Esophagus mucosa (tissue), 1 donor: ENCODE measurements around the gene PPIE. TPM values are rescaled to one million over a fixed set of nuclear protein-coding genes. Genes with fewer than 3 reads are reported as not detected.
"Not testable (repeated sequence)": the region's sequence is repeated elsewhere in the genome, so short reads cannot be mapped to it uniquely, and the experiment has no call there.

Experiments
- ATAC-seq: fragments of 200-7000 bp; cut with Tn5 transposase; one replicate; pipeline ENCODE4 v1.9.1; 2020
- total RNA-seq: library from RNA; stranded (reverse); gene quantifications from one replicate; pipeline ENCODE4 v1.2.4, GENCODE V29; 2023
- donor health status: DM: yes; HTN: yes; CAD: no.

The PPIE gene
- total RNA-seq, 1 donor from 2014 or later, result 43.8 TPM

DNA sequence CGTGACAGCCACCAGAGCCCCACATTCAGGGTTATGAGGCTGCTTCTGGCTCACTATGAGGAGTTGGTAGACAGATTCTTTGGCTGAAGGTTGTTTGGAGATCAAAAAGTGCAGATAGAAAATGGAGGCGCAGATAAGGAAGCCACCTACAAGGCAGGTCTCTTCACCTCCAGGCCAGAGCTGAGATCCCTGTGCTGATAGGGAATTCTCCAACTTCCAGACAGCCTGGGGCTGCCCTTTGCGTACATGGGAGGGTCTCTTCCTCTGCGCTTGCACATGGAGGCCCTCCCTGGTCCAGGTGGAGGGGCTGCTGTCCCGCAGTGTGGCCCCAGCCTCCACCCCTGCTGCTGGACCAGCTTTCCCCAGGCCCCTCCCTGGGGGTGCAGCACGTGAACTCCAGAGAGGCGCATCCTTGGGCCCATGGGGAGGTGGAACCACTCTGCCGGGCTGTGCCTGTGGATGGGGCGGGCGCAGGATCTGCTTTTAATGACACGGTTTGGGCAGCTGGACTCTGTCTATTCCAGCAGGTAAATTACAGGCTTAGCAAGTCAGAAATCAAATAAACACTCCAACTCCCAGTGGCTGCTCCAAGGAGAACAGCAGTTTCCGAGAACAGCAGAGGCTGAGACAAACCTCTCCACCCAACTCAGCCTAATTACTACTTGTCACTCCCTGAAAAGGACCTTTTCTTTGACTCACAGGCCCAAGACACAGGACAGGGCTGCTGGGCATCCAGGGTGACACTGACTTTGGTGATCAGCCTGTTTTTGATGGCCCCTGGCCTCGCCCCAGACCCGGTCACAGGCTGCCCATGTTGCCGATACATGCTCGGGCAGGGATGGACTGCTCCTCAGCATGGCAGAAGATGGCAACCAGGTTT lies 20.1 kb downstream of the PPIE start:
- ATAC-seq, result no peak

DNA sequence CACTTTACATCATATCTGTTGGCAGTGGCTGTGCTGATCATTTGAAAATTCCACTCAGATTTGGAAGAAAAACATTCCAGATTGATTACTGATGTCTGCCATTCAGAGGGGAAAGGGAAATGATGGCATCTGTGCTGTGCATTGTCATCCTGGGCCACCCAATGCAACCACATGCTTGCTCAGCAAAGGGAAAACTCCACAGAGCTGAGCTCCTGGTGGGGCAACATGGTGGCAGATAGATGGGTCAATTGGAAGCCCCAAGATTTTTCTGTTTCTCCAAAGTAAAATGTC lies 20.7 kb downstream of the PPIE start:
- no peak for ATAC-seq

DNA sequence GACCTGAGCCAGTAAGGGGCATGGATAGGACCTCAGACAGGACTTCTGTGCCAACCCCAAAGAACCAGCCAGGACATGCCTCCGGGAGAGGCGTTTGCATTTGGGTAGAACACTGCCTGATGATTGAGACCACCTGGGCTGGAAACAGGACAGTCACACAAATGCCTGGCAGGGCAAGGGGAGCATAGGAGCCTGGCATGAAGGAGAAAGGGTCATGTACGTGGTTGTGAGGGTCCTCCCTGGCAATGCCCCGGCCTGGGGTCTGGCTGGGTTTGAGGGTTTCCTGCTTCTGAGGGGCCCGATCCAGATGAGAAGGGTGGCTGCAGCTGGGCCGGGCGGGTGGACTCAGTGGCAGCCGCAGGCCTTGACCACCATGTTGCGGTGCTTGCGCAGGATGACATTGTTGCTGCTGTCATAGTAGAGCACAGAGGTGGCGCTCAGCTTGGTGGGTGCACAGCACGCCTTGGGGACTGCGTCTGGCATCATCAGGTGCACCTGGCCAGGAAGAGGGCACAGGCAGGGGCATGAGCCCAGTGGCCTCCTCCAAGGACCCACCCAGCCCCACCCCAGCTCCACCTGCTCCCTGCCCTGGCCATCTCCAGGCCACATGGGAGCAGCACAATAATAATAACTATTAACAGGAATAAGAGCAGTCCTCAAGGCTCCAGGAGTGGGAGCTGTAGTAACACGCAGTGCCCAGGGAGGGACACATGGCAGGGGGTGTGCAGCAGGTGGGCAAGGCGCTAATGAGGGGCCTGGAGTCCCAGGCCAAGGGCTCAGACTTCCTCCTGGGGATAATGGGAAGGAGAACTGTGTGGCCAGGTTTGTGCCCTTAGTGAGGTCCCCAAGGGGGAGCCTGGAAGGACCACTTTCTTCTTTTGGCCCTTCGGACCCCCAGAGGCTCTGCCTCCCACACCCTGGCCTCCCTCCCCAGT lies 21.7 kb downstream of the PPIE start:
- no peak for ATAC-seq

DNA sequence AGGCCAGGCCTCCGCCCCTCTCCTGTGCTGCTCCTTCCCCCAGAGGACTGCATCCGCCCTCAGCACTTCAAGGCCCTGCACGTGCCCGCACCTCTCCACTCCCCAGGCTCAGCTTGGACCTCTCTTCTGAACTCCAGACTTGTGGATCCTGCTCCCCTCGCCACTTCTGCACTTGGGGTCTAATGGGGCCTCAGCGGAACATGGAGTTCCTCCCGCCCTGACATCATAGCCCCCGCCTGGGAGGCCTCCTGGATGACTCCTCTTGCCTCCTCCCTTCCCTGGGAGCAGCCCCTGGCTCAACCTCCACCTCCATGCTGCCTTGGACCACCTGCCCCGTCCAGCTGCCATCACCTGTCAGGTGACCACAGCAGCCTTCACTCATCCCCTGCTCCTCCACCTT lies 22.3 kb downstream of the PPIE start:
- peak; percentile 5 for ATAC-seq

DNA sequence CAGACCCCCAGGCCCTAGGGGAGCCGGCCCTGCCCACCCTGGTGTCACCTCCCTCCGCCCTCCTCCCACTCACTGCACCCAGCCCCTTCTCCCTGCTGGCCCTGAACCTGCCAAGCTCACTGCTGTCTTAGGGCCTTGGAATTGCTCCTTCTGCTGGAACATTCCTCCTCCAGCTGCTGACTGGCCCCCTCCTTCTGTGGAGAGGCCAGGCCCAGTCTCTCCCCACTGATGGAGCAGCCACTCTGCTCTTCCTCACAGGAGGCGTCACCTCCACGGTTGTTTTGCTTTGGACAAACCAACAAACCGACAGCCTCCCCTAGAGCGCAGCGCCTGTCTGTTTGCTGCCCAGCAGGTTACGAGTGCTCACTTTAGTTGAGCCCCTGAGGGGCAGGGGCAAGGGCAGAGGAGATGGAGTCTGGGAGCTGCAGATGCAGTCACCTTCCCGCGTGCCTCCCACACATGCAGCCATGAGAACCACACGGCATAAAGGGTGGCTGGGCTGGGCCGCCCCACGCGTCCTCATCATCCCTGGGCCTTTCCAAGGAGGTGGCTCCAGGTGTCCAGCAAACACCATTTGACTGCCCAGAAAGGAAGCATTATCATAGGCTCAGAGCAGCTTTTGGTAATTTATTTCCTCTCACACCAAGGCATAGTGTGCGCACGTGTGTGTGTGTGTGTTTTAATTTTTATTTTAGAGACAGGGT lies 23.0 kb downstream of the PPIE start:
- ATAC-seq, result no peak

DNA sequence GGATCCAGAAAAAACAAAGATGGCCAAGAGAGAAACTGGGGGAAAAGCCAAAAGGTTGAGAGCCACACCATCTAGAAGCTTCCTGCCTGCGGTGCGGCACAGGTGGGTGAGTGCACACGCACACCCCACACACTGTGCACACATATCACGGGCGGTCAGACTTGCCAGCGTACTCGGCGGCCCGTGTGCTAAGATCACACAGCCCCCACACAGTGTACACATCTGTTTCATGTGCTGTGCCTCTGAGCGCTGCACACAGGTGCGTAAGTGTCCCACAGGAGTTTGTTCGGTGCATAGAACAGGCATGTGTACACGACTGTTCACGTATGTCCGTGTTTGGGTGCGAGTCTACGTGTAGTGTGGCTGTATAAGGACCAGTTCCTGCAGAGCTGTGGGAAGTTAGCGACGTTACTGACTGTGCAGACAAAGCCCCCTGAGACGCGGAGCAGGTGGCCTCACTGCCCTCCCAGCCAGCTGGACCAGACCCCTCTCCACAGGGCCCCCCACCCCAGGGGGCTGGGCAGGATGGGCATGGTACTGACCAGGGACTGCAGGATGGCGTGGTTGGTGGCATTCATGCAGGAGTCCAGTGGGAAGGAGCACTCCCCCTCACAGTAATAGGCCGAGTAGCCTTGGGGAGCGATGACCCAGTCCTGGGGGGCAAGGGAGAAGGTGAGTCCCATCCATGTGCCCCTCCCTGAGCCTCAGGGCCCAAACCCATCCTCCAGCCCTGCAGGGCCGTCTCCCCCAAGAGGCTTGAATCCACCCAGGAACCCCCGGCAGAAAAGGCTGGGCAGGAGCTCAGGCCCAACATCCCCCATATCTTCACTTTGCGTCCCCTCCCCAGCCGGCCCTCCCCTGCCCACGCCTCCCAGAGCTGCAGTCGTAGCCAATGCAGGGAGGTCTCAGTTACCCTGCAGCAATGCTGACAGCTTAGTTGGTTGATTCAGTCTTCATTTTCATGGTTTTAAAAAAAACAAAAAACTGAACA lies 24.2 kb downstream of the PPIE start:
- no peak for ATAC-seq

GRCh38 chr1:39763619-39764374 lies 25.1 kb downstream of the PPIE start:
- ATAC-seq, result not testable (repeated sequence)

DNA sequence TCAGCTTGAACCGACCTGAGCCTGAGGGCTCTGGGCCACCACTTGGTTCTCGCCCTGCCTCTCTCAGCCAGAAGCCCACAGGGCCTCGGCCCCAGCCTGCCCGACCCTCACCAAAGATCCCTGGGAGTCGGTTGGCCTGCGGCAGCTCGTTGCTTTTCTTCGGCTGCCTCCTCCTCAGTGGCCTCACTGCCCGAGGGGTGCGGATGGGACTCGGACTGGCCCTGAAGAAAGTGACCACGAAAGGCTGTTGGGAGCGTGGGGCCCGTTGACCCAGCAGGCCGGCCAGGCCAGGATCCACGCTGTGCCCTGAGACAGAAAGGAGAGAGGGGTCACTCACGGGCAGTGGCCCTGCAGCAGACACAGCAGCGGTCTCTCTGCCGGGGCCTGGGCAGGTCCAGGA lies 25.8 kb downstream of the PPIE start:
- not testable (repeated sequence) for ATAC-seq

DNA sequence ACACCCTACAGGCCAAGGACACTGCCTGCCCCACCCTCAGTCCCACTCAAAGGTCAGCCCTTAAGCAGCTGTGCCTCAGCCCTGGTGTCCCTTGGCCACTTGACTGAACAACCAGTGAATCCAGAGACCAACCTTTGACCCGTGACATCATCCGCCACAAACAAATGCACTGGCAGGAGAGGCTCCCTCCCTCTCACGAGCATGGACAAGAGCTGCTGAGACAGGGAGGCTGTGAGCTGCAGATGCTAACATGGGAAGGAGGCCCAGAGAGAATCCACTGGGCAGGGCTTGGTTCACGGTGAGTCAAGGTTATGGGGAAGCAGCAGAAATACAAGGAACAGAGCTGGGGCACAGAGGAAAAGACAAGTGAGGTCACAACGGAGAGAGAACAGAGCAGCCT lies 27.8 kb downstream of the PPIE start:
- peak; percentile 7 for ATAC-seq

DNA sequence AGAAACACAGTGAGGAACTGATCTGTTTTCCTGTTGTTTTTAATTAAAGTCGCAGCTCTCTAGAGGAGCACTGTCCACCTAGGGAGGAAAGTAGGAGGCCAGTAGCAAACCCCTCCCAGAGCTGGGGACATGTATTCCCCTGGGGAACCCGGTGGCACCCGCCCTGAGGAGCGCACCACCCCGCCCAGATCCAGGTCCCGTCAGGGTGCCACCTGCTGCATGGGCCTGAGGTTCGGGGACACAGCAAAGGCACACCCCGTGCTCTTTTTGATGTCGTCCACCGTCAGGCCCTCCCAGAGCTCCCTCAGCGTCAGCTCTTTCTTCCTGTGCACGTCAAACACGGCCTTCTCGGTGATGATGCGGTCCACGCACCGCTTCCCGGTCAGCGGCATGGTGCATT lies 30.8 kb downstream of the PPIE start:
- ATAC-seq, result not testable (repeated sequence)

GRCh38 chr1:39770100-39771021 lies 31.7 kb downstream of the PPIE start:
- ATAC-seq, result not testable (repeated sequence)

DNA sequence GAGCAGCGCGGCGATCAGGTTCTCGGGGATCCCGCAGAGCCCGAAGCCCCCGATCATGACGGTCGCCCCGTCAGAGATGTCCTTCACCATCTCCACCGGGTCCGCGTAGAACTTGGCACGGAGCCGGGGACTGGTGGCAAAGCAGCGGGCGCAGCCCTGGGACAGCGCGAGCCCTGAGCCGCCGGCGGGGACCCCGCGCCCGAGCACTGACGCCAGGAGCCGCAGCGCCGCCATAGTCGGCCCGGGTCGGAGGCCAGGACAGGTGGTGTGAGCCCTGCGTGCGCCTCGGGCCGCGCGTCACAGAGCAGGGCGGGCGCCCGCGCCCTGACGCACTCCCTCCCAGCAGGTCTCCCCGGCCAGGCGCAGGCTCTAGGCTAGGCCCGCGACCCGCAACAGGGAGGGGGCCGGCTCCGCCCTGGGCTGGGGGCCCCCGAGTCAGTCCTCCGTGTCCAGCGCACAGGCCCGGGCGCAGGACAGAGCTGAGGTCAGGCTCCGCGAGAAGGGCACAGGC lies 32.4 kb downstream of the PPIE start, which contains the start of gene OXCT2:
Gene OXCT2, minus strand, starts transcription at position 327 of the 511 bp plus-strand sequence. Its CDS starts 93 bp downstream, at position 234.
- ATAC-seq, result peak; percentile 62

DNA sequence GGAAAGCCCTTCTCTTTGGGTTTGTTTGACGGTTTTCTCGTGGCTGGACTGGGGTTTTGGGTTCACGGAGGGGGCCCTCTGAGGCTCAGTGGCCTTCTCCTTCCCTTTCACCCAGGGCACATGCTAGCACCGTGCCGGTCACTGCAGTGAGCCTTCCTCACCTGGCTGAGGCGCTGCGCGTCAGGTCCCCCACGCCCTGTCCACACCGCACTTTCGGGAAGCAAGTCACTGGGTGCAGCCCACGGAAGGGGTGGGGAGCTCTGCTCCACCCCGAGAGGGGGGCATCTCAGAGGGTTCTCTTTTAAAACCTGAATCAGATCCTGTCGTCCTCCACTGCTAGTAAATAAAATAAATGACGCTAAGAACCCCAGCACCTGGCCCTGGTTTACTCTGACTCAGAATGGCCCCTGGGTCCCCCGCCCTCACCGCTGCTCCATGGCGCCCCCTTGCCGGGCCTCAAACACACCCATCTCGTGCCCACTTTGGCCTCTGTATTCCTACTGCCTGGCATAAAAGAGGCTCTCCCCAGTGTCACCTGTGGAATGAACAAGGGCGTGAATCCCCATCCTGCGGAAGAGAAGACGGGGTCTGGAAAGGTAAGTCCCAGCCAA lies 34.8 kb downstream of the PPIE start:
- ATAC-seq, result peak; percentile 35

DNA sequence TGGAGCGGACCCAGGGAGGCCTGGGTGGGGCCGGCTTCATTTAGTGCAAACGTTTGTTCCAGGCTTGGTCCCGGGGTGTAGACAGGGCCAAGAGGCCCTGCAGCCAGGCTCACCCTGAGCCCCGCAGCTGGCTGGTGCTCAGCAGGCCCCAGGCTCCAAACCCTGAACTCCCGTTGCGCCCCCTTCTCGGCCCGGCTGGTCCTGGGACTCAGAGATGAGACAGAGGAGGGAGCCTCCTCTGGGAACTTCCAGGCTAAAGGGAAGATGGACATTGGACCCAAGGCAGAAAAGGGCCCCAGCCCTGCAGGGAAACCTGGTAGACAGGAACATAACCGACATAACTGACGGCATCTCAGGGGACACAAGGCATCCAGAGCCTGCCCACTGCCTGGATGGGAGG lies 36.5 kb downstream of the PPIE start:
- not testable (repeated sequence) for ATAC-seq

DNA sequence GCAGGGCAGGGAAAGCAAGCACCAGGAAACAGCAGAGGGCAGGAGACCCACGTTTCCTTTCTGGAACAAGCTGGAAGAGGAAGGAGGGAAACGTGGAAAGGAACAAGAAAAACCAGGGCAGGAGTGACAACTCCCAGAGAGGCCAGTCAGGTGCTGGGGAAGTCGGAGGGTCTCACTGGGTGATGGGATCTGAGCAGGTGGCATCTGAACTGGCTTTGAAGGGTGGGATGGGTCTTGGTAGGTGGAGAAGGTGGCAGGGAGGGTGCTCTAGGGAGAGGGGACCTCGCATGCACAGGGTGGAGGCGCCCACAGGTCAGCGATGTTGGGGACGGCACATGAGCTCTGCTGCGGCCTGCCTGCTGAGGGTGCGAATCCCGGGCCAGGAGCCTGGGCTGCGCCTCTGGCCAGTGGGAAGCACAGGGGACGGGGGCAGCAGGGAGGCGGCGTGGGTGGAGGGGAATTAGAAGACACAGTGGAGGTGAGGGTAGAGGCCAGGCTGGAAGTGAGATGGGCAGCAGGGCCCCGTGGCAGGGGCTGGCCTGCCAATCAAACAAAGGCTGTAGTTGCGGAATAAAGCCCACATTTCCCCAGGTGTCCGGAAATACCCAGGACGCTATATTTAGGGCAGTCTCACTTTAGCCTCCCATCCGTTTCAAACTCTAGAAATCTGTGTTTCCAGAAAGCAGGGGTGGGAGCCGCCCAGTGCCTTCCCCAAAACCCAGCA lies 37.2 kb downstream of the PPIE start:
- ATAC-seq, result peak; percentile 8

DNA sequence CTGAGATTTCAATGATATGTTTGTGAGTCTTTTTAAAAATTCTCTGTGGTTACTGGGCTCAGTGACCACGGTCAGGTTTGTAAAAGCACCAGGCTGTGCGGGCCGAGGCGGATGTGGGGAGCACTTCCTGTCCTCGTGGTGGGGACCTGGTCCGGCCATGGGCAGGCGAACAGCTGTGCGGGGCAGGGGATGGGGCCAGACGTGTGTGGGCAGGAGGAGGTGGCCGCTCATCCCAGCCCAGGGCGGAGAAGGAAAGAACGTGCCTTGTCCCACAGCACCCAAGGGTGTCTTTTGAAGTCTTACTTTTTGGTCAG lies 37.7 kb downstream of the PPIE start:
- ATAC-seq, result peak; percentile 4

- ATAC-seq, result no peak
Observed at GRCh38 chr1:39776886-39777285, 38.2 kb downstream of the PPIE start.

DNA sequence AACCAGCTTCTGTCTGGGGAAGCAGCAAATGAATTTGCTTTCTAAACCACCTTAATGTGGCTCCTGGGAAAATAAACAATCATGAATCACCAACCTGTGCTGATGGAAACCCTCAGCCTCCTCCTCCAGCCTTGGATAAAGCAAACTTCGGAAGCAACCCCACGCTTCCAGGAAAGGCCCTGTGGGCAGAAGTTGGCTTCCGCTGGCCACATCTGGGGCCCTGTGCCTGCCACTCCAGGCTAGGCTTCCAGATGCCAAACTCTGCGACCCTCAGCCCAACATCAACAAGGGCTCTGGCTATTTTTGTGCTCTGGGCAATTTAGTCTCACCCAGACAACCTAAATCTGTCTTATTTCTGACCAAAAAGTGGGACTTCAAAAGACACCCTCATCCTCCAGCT lies 38.6 kb downstream of the PPIE start:
- no peak for ATAC-seq
